BLaER1 (cell line): ENCODE data around the gene HOXA13.

Experiments used
- H3K27ac ChIP-seq: shearing (Covaris generic); formaldehyde crosslinking; 2 replicates; pipeline ENCODE4 v1.8.1; 2022
- H3K27me3 ChIP-seq: shearing (Covaris generic); formaldehyde crosslinking; 2 replicates; pipeline ENCODE4 v1.8.1; 2022
- H3K36me3 ChIP-seq: shearing (Covaris generic); formaldehyde crosslinking; 2 replicates; pipeline ENCODE4 v1.8.1; 2022
- H3K4me1 ChIP-seq: shearing (Covaris generic); formaldehyde crosslinking; 2 replicates; pipeline ENCODE4 v1.8.1; 2022
- H3K4me2 ChIP-seq: shearing (Covaris generic); formaldehyde crosslinking; 2 replicates; pipeline ENCODE4 v1.8.1; 2022
- H3K4me3 ChIP-seq: shearing (Covaris generic); formaldehyde crosslinking; 2 replicates; pipeline ENCODE4 v1.8.1; 2022
- H3K9ac ChIP-seq: shearing (Covaris generic); formaldehyde crosslinking; 2 replicates; pipeline ENCODE4 v1.8.1; 2022
- H3K9me3 ChIP-seq: shearing (Covaris generic); formaldehyde crosslinking; 2 replicates; pipeline ENCODE4 v1.8.1; 2022
- H4K20me1 ChIP-seq: shearing (Covaris generic); formaldehyde crosslinking; 2 replicates; pipeline ENCODE4 v1.8.1; 2022
- Cebpa-rat ChIP-seq: shearing (Covaris generic); IDR thresholded peaks from 2 replicates; pipeline ENCODE4 v1.8.1; 2022

Gene HOXA13

GRCh38 chr7:27164367-27165088 lies 35.4 kb downstream of the HOXA13 start:
- Histone ChIP-seq H3K36me3 (no peaks in the 10 kb centered on the region), H4K20me1 (peaks cover 92% of the 10 kb centered on the region), H3K4me3 (no peak overlapping the region), H3K4me2 (no peak overlapping the region), H3K9me3 (peaks cover 17% of the 10 kb centered on the region), H3K9ac (no peak overlapping the region), H3K4me1 (peaks cover 9% of the 10 kb centered on the region), H3K27ac (no peak overlapping the region), H3K27me3 (peaks cover 100% of the 10 kb centered on the region)
- no peak for TF ChIP-seq Cebpa-rat

DNA sequence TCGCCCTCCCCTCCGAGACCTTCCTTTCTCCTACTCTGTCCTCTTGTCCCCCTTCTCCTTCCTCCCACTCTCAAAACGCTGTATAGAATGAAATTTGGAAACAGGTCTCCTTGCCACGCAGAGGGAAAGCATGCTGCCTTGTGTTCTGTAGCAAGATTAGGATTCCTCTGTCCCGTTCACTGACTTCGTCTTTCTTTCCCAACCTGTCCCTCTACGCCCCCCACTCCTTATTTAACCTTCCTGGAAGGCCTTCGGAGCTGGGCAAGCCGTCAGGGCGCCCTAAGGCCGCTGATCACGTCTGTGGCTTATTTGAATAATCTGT lies 35.9 kb downstream of the HOXA13 start:
- no peak overlapping the region for H3K27ac ChIP-seq
- H3K4me2 ChIP-seq: no peak overlapping the region
- H4K20me1 ChIP-seq: peaks cover 92% of the 10 kb centered on the region
- peaks cover 100% of the 10 kb centered on the region for H3K27me3 ChIP-seq
- H3K9me3 ChIP-seq: peaks cover 17% of the 10 kb centered on the region
- no peak overlapping the region for H3K9ac ChIP-seq
- H3K4me3 ChIP-seq: no peak overlapping the region
- H3K4me1 ChIP-seq: peaks cover 9% of the 10 kb centered on the region
- TF ChIP-seq Cebpa-rat: no peak
- no peaks in the 10 kb centered on the region for H3K36me3 ChIP-seq

- Histone ChIP-seq H3K36me3 (no peaks in the 10 kb centered on the region), H4K20me1 (peaks cover 92% of the 10 kb centered on the region), H3K9ac (no peak overlapping the region), H3K27ac (no peak overlapping the region), H3K9me3 (peaks cover 21% of the 10 kb centered on the region), H3K4me3 (no peak overlapping the region), H3K4me2 (no peak overlapping the region), H3K4me1 (peaks cover 9% of the 10 kb centered on the region), H3K27me3 (peaks cover 100% of the 10 kb centered on the region)
- TF ChIP-seq Cebpa-rat: no peak
Measured at GRCh38 chr7:27163288-27164044, 36.4 kb downstream of the HOXA13 start.

GRCh38 chr7:27162561-27163287 lies 37.2 kb downstream of the HOXA13 start:
- no peak for TF ChIP-seq Cebpa-rat
- H3K4me3 ChIP-seq: no peak overlapping the region
- H4K20me1 ChIP-seq: peaks cover 92% of the 10 kb centered on the region
- H3K9me3 ChIP-seq: peaks cover 27% of the 10 kb centered on the region
- no peak overlapping the region for H3K9ac ChIP-seq
- no peaks in the 10 kb centered on the region for H3K36me3 ChIP-seq
- no peak overlapping the region for H3K4me2 ChIP-seq
- H3K4me1 ChIP-seq: peaks cover 9% of the 10 kb centered on the region
- peaks cover 100% of the 10 kb centered on the region for H3K27me3 ChIP-seq
- no peak overlapping the region for H3K27ac ChIP-seq

GRCh38 chr7:27161721-27162560 lies 38.0 kb downstream of the HOXA13 start:
- peaks cover 100% of the 10 kb centered on the region for H3K27me3 ChIP-seq
- no peaks in the 10 kb centered on the region for H3K36me3 ChIP-seq
- peaks cover 35% of the 10 kb centered on the region for H3K9me3 ChIP-seq
- H3K4me2 ChIP-seq: no peak overlapping the region
- no peak overlapping the region for H3K4me3 ChIP-seq
- no peak overlapping the region for H3K27ac ChIP-seq
- no peak for TF ChIP-seq Cebpa-rat
- H4K20me1 ChIP-seq: peaks cover 92% of the 10 kb centered on the region
- peaks cover 9% of the 10 kb centered on the region for H3K4me1 ChIP-seq
- no peak overlapping the region for H3K9ac ChIP-seq

DNA sequence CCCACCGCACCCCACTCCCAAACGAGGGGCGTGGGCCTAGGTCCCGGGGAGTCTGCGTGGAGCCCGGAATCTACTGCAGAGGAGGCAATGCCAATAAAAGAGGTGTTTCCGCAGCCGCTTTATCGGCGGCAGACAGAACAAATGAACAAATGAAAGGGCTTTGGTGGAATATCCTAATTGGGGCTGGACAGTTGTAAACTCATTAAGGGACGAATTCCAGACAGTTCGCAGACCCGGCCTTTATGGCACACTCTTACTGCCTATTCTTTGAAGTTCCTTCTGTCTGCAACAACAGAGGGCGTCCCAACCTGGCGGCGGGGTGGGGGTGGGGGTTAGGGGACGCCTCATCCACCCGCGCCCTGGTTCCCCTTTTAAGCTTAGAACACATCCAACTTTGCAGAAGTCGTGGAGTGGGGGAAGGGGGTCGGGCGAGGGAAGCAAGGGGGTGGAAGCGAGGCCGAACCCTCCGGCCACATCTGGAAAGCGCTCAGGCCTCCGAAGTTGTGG lies 38.6 kb downstream of the HOXA13 start:
- Histone ChIP-seq H3K27me3 (peaks cover 100% of the 10 kb centered on the region), H4K20me1 (peaks cover 88% of the 10 kb centered on the region), H3K4me2 (peak overlapping the region; percentile 95), H3K36me3 (no peaks in the 10 kb centered on the region), H3K27ac (no peak overlapping the region), H3K4me3 (peak overlapping the region; percentile 66), H3K4me1 (peaks cover 9% of the 10 kb centered on the region), H3K9ac (no peak overlapping the region), H3K9me3 (peaks cover 37% of the 10 kb centered on the region)
- TF ChIP-seq Cebpa-rat: no peak

GRCh38 chr7:27160546-27161213 lies 39.2 kb downstream of the HOXA13 start:
- Histone ChIP-seq H3K9me3 (peaks cover 37% of the 10 kb centered on the region), H3K4me1 (peaks cover 9% of the 10 kb centered on the region), H3K9ac (no peak overlapping the region), H3K4me2 (peak overlapping the region; percentile 95), H3K4me3 (peak overlapping the region; percentile 66), H4K20me1 (peaks cover 88% of the 10 kb centered on the region), H3K27me3 (peaks cover 100% of the 10 kb centered on the region), H3K36me3 (no peaks in the 10 kb centered on the region), H3K27ac (no peak overlapping the region)
- no peak for TF ChIP-seq Cebpa-rat

GRCh38 chr7:27160145-27160545 lies 39.7 kb downstream of the HOXA13 start:
- peaks cover 9% of the 10 kb centered on the region for H3K4me1 ChIP-seq
- no peak for TF ChIP-seq Cebpa-rat
- peak overlapping the region; percentile 66 for H3K4me3 ChIP-seq
- peaks cover 88% of the 10 kb centered on the region for H4K20me1 ChIP-seq
- no peak overlapping the region for H3K27ac ChIP-seq
- peaks cover 100% of the 10 kb centered on the region for H3K27me3 ChIP-seq
- H3K9ac ChIP-seq: no peak overlapping the region
- no peaks in the 10 kb centered on the region for H3K36me3 ChIP-seq
- peaks cover 37% of the 10 kb centered on the region for H3K9me3 ChIP-seq
- H3K4me2 ChIP-seq: peak overlapping the region; percentile 95
